K562 (cell line): Measurements from ENCODE around the gene C19orf18.

ENCODE experiments used
- CTCF ChIP-seq, 3 experiments: IDR thresholded peaks in 2 of 3; conservative IDR thresholded peaks in 1 of 3; 2 replicates each; pipeline ENCODE4 v1.5.1; 2011 to 2012; ENCODE audit warnings: low read length in 3 of 3, mild to moderate bottlenecking in 3 of 3, control low read depth in 2 of 3, improper control_type of control experiment in 1 of 3, inconsistent platforms in 1 of 3, low read depth in 1 of 3, mixed read lengths in 1 of 3, moderate library complexity in 1 of 3; ENCODE audit not compliant: insufficient read depth in 2 of 3
- ELK1 ChIP-seq: sonication (generic); formaldehyde crosslinking; IDR thresholded peaks from 2 replicates; pipeline ENCODE4 v1.8.1; 2022; ENCODE audit warnings: missing genetic modification reagents
- POLR2A ChIP-seq: fragments of 450-650 bp; conservative IDR thresholded peaks from 2 replicates; pipeline ENCODE4 v1.6.1; 2016
- ZBTB26 ChIP-seq: fragments of 450-650 bp; formaldehyde crosslinking; IDR thresholded peaks from 2 replicates; pipeline ENCODE4 v1.4.0; 2022; ENCODE audit warnings: missing genetic modification characterization
- ZNF282 ChIP-seq: sonication (generic); formaldehyde crosslinking; IDR thresholded peaks from 2 replicates; pipeline ENCODE4 v1.8.1; 2023; ENCODE audit warnings: missing genetic modification reagents
- ZNF551 ChIP-seq: fragments of 250-450 bp; sonication (Bioruptor Pico); IDR thresholded peaks from 2 replicates; pipeline ENCODE4 v1.5.0; 2021; ENCODE audit warnings: mild to moderate bottlenecking, moderate library complexity
- ZSCAN29 ChIP-seq: fragments of 450-650 bp; IDR thresholded peaks from 2 replicates; pipeline ENCODE4 v1.6.1; 2017

- no peak for TF ChIP-seq ELK1
- no peak for TF ChIP-seq ZBTB26 (CRISPR knock-in tag)
- TF ChIP-seq ZNF282 (CRISPR knock-in tag): no peak
- TF ChIP-seq POLR2A: no peak
- no peak for TF ChIP-seq ZSCAN29
- no peak for TF ChIP-seq ZNF551 (CRISPR knock-in tag)
- TF ChIP-seq CTCF (IDR thresholded peaks at IDR 0.05 in 2 of 3, conservative IDR thresholded peaks at IDR 0.05 in 1 of 3; ENCODE audit: insufficient read depth in 2 of 3, low read depth in 1 of 3, low read length in 3 of 3): no peak
Observed at GRCh38 chr19:57974434-57974833, at the start of gene C19orf18.
